Astrocyte (in vitro differentiated cells and primary cell): ENCODE data around the gene SGK1.

Experiments used
- CTCF ChIP-seq: IDR thresholded peaks from 2 replicates; pipeline ENCODE4 v1.5.1; 2011; ENCODE audit warnings: low read depth, mild to moderate bottlenecking, inconsistent platforms, low read length, moderate library complexity; ENCODE audit not compliant: insufficient read depth
- EZH2 ChIP-seq: IDR thresholded peaks from 2 replicates; pipeline ENCODE4 v1.6.1; 2012; ENCODE audit warnings: mild to moderate bottlenecking, low read length, inconsistent platforms; ENCODE audit not compliant: insufficient read depth

- TF ChIP-seq CTCF (no peak), EZH2 (no peak)
Measured at GRCh38 chr6:134177236-134177635, 140.7 kb downstream of the SGK1 start.
